GM20431 (cell line): ENCODE data around the gene SYDE1.

Experiments used
- in situ Hi-C: fragments of 300-500 bp; cut with MseI, MboI; formaldehyde crosslinking; loops from one replicate; pipeline ENCODE4 v1.15.0; 2020; ENCODE audit warnings: low sequenced_read_pairs; ENCODE audit not compliant: unreplicated experiment

Gene SYDE1

DNA sequence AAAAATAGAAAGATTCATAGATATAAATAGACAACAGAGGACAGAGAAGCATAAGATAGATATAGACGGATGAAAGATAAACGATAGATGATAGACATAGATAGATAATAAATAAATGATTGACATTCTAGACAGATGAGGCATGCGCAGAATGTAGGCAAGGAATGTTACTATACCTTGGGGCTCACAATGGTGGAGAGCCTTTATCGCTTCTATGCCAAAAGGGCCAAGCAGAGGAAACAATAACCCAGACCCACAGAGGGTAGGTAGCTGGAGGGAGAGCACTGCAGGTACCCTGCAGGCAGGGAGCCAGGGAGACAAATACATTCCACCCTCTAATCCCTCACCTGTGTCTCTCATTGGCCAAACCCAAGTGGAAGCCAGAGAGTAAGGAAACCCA is 49.2 kb downstream of the SYDE1 start:
- in situ Hi-C loops: no loop called here

GRCh38 chr19:15159251-15159650 is 52.0 kb downstream of the SYDE1 start:
- in situ Hi-C loops: no loop called here

- in situ Hi-C loops: no loop called here
These were observed 54.1 kb downstream of the SYDE1 start for GRCh38 chr19:15161028-15161984.
